Measurements from ENCODE around the gene PTPRM.

Gene PTPRM

GRCh38 chr18:7568426-7568825 is 1.3 kb downstream of the PTPRM start:
- DNase-seq, result no peak

- no peak for DNase-seq
These were observed 4.5 kb downstream of the PTPRM start for GRCh38 chr18:7571626-7572025.

GRCh38 chr18:7572822-7573221 is 5.7 kb downstream of the PTPRM start:
- no peak for DNase-seq

- DNase-seq, result no peak
These were observed 8.4 kb downstream of the PTPRM start for GRCh38 chr18:7575465-7576028.

GRCh38 chr18:7576077-7576476 is 9.0 kb downstream of the PTPRM start:
- DNase-seq, result no peak

- no peak for DNase-seq
These were observed 9.6 kb downstream of the PTPRM start for GRCh38 chr18:7576685-7577084.

GRCh38 chr18:7577706-7578105 is 10.6 kb downstream of the PTPRM start:
- DNase-seq, result no peak

- no peak for DNase-seq
These were observed 12.2 kb downstream of the PTPRM start for GRCh38 chr18:7579176-7579917.

- no peak for DNase-seq
These were observed 12.9 kb downstream of the PTPRM start for GRCh38 chr18:7579918-7580542.

GRCh38 chr18:7584646-7585275 is 17.6 kb downstream of the PTPRM start:
- DNase-seq, result no peak

GRCh38 chr18:7585276-7585670 is 18.2 kb downstream of the PTPRM start:
- DNase-seq, result no peak

- no peak for DNase-seq
These were observed 19.3 kb downstream of the PTPRM start for GRCh38 chr18:7586379-7586778.

GRCh38 chr18:7590826-7591560 is 23.9 kb downstream of the PTPRM start:
- no peak for DNase-seq

- no peak for DNase-seq
These were observed 25.4 kb downstream of the PTPRM start for GRCh38 chr18:7592305-7593071.

- DNase-seq, result no peak
These were observed 26.2 kb downstream of the PTPRM start for GRCh38 chr18:7593218-7593819.

- DNase-seq, result no peak
These were observed 29.0 kb downstream of the PTPRM start for GRCh38 chr18:7596147-7596546.

GRCh38 chr18:7597500-7597899 is 30.4 kb downstream of the PTPRM start:
- DNase-seq, result no peak

GRCh38 chr18:7598167-7599047 is 31.3 kb downstream of the PTPRM start:
- no peak for DNase-seq

GRCh38 chr18:7600036-7600435 is 32.9 kb downstream of the PTPRM start:
- DNase-seq, result no peak

GRCh38 chr18:7600528-7601245 is 33.6 kb downstream of the PTPRM start:
- DNase-seq, result no peak

Measured in DMS153 (cell line).